SJSA1 (cell line): ENCODE results near the gene SNX4. TPM values are rescaled to one million over a fixed set of nuclear protein-coding genes. Genes with fewer than 3 reads are reported as not detected.
A peak's percentile ranks its signal among the peaks of the same experiment; 100 is the strongest.
"Not testable (repeated sequence)": the region's sequence is repeated elsewhere in the genome, so short reads cannot be mapped to it uniquely, and the experiment has no call there.

Experiments
- DNase-seq, 2 experiments: peaks; one replicate each; pipeline ENCODE4 v3.0.0-alpha.2; 2015 to 2020; ENCODE audit warnings: low spot score in 2 of 2, low read depth in 1 of 2
- H3K27ac ChIP-seq: fragments of 250-450 bp; sonication (Bioruptor Pico); 2 replicates; pipeline ENCODE4 v1.5.1; 2020; ENCODE audit warnings: mild to moderate bottlenecking, moderate library complexity
- H3K27me3 ChIP-seq: fragments of 250-450 bp; sonication (Bioruptor Pico); replicated peaks from 2 replicates; pipeline ENCODE4 v1.5.1; 2020; ENCODE audit warnings: mild to moderate bottlenecking, moderate library complexity
- H3K36me3 ChIP-seq: fragments of 250-450 bp; sonication (Bioruptor Pico); 2 replicates; pipeline ENCODE4 v1.5.1; 2020; ENCODE audit warnings: mild to moderate bottlenecking
- H3K4me1 ChIP-seq: fragments of 250-450 bp; sonication (Bioruptor Pico); replicated peaks from 2 replicates; pipeline ENCODE4 v1.6.1; 2021; ENCODE audit warnings: mild to moderate bottlenecking
- H3K4me3 ChIP-seq: fragments of 250-450 bp; sonication (Bioruptor Pico); 2 replicates; pipeline ENCODE4 v1.5.1; 2020; ENCODE audit warnings: mild to moderate bottlenecking
- H3K9me3 ChIP-seq: fragments of 250-450 bp; sonication (Bioruptor Pico); replicated peaks from 2 replicates; pipeline ENCODE4 v1.5.1; 2020; ENCODE audit warnings: mild to moderate bottlenecking
- total RNA-seq: library from RNA; depleted of rRNA; stranded (reverse); fragments of >200 nt; shearing (Covaris generic); gene quantifications from 2 replicates; pipeline ENCODE4 v1.2.3, GENCODE V29; 2014

Gene SNX4
- total RNA-seq, 1 experiment from 2014 or later, result 78.2 TPM

DNA sequence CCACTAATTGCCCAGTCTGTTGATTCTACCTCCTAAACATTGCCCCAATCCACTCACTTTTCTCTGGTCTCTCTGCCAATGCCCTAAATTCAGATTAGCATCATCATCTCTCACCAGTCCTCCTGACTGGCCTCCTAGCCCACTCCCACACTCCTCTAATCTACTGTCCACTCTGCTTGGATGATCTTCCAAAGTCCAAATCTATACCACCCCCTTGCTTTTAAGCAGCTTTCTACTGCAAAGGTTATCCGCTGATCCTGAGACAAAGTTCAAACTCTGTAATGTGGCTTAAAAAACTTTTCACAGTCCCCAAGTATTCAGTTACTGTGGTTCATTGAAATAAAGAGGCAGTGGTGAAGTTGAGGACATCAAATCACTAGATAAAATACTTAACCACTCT lies 37.6 kb downstream of the SNX4 start:
- H3K4me3 ChIP-seq, result no peak overlapping the region
- peaks cover 41% of the 10 kb centered on the region for H3K36me3 ChIP-seq
- H3K4me1 ChIP-seq, result no peaks in the 10 kb centered on the region
- no peak for DNase-seq
- H3K27me3 ChIP-seq, result no peaks in the 10 kb centered on the region
- no peaks in the 10 kb centered on the region for H3K9me3 ChIP-seq
- H3K27ac ChIP-seq, result no peak overlapping the region

DNA sequence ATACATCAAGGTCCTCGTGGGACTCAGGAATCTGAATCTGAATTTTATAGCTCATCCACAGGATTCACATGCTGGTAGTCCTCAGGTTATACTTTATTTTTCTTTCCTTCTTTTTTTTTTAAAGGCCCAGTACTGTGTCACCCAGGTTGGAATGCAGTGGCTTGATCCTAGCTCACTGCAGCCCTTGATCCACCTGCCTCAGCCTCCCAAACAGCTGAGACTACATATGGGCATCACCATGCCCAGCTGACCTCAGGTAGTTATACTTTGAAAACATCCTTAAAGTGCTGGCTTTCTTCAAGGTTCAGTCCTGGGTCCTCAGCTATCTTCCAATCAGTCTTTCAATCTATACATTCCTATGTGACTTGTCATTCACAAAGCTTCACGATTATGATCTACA lies 38.2 kb downstream of the SNX4 start:
- Histone ChIP-seq H3K27ac (no peak overlapping the region), H3K4me3 (no peak overlapping the region), H3K27me3 (no peaks in the 10 kb centered on the region), H3K9me3 (no peaks in the 10 kb centered on the region), H3K4me1 (no peaks in the 10 kb centered on the region), H3K36me3 (peaks cover 42% of the 10 kb centered on the region)
- DNase-seq, result no peak

DNA sequence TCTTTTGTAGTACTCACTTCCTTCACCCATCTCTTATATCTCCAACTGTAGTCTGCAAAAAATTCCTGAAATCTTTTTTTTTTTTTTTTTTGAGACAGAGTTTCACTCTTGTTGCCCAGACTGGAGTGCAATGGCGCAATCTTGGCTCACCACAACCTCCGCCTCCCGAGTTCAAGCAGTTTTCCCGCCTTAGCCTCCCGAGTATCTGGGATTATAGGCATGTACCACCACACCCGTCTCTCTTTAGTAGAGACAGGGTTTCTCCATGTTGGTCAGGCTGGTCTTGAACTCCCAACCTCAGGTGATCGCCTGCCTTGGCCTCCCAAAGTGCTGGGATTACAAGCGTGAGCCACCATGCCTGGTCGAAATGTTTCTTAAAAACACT lies 38.6 kb downstream of the SNX4 start:
- peaks cover 43% of the 10 kb centered on the region for H3K36me3 ChIP-seq
- DNase-seq, H3K4me1 ChIP-seq, H3K27me3 ChIP-seq, H3K27ac ChIP-seq, H3K4me3 ChIP-seq, H3K9me3 ChIP-seq: not testable (repeated sequence)

DNA sequence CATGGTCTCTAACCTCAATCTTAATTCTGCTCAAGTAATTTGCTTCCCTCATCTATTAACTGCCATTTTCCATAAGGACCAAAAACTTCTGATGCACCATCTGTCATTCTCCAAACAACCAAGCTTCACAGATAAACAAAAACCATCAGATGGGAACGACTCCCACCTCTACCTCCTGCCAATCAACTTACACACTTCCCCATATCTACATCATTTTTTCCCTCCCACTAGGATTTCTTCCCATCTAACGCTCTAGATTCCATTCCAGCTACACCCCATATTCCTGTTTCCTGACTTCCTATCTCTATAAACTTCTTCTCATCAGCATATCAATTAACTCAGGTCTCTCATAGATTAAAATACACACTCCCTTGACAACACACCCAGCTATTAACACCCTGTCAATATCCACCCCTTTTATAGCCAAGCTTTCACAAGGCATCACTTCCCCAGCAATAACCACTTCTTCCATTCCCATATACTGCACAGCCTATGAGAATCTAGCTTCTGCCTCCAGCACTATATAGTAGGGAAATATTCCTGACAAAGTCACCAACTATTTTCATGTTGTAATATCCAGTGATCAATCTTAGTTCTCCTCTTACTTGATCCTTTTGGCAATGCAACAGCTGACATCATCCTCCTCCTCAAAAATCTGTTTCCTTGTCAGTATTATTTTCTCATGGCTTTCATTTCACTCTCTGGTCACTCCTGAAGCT lies 39.2 kb downstream of the SNX4 start:
- Histone ChIP-seq H3K9me3 (no peaks in the 10 kb centered on the region), H3K27me3 (no peaks in the 10 kb centered on the region), H3K4me3 (no peak overlapping the region), H3K4me1 (no peaks in the 10 kb centered on the region), H3K36me3 (peaks cover 39% of the 10 kb centered on the region), H3K27ac (no peak overlapping the region)
- DNase-seq, result no peak

DNA sequence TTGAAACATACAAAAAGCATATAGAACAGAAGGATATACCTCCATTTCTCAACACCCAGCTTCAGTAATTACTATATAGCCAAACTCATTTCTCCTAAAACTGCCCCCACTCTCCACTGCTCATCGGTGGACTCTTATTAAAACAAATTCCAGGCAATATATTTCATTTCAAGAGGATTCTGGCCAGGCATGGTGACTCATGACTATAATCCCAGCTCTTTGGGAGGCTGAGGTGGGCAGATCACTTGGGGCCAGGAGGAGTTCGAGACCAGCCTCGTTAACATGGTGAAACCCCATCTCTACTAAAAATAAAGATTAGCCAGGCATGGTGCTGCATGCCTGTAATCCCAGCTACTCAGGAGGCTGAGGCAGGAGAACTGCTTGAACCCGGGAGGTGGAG lies 40.9 kb downstream of the SNX4 start:
- Histone ChIP-seq H3K9me3 (no peaks in the 10 kb centered on the region), H3K27ac (no peak overlapping the region), H3K4me3 (no peak overlapping the region), H3K4me1 (no peaks in the 10 kb centered on the region), H3K36me3 (peaks cover 53% of the 10 kb centered on the region), H3K27me3 (no peaks in the 10 kb centered on the region)
- no peak for DNase-seq

DNA sequence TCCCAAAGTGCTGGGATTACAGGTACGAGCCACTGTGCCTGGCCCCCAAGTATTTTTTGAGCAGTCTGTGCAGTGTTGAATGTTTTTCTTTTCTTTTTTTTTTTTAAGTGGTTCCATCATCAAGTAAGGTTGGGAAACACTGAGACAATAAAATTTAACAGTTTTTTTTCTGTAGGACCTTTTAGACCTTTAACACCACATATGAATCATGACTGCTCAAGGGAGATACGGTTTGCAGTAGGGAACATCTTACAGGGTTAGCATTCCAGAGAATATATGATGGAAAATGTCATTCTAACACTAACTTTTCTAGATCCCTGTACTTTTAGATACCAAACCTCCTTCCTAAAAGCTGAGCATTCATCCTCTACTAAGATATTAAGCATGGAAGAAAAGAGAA lies 41.7 kb downstream of the SNX4 start:
- H3K9me3 ChIP-seq, result no peaks in the 10 kb centered on the region
- H3K27me3 ChIP-seq, result no peaks in the 10 kb centered on the region
- no peaks in the 10 kb centered on the region for H3K4me1 ChIP-seq
- no peak overlapping the region for H3K4me3 ChIP-seq
- H3K27ac ChIP-seq, result no peak overlapping the region
- peaks cover 55% of the 10 kb centered on the region for H3K36me3 ChIP-seq
- no peak for DNase-seq

DNA sequence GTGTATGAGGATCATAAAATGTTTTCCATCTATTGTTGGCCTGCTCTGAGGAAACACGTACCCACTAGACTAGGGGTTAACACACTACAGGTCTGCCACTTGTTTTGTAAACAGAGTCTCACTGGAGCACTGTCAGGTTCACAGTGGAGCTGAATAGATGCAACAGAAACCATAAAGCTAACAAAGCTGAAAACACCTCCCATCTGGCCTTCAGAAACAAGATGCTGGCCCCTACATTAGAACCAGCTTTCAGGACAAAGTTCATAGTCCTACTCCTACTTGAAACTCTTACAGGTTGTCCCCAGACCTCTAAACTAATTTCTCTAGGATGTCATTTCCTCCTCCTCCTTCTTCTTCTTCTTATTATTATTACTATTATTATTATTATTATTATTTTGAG lies 42.3 kb downstream of the SNX4 start:
- Histone ChIP-seq H3K9me3 (no peaks in the 10 kb centered on the region), H3K27me3 (no peaks in the 10 kb centered on the region), H3K4me1 (no peaks in the 10 kb centered on the region), H3K36me3 (peaks cover 59% of the 10 kb centered on the region), H3K4me3 (no peak overlapping the region), H3K27ac (no peak overlapping the region)
- no peak for DNase-seq

DNA sequence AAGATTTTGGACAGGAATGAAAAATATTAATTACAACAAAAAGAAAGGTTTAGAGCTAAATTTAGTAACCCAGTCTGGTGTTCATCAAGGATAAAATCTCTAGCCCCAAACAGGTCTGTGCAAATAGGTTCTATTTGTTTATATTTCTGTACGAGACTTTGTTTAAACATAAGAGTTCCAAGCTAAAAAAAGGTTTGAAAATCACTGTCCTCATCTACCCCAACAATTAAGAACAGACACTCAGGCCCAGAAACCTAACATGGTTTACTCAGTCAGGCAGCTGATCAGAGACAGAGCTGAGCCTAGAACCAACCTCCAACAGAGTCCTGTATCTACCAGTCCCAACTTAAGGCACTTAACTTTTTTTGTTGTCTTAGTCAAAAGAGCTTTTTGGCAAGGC lies 49.3 kb downstream of the SNX4 start:
- DNase-seq, result no peak

DNA sequence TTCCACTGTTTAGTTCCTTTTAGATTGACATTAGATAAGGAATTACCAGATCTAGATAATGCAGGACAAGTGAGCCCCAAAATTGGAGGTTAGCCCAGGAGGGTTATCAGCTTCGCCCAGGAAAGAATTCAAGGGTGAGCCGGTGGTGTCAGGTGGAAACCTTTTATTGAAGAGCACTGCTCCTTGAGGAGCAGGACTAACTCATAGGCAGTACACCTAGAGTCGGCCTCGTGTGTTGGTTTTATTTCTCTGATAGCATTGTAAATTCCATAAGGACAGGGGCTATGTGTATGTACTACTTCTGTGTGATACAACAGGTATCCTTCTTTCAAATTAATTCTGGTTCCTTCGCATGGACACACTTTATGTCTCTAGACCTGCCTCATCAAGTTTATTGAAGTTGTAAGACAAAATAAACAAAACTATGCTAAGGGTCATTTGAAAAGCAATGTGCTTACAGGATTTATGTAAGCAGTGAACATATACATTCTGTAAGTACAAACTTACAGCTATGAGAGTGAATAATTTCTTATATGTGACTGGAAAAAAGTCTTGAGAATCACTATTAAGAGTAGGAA lies 57.2 kb downstream of the SNX4 start:
- H3K27me3 ChIP-seq, result no peaks in the 10 kb centered on the region
- no peak for DNase-seq
- no peak overlapping the region for H3K27ac ChIP-seq
- H3K36me3 ChIP-seq, result peaks cover 44% of the 10 kb centered on the region
- H3K9me3 ChIP-seq, result no peaks in the 10 kb centered on the region
- no peak overlapping the region for H3K4me3 ChIP-seq
- no peaks in the 10 kb centered on the region for H3K4me1 ChIP-seq

More for the DNA sequence above, 49.3 kb downstream of the SNX4 start:
- H3K27me3 ChIP-seq, result no peaks in the 10 kb centered on the region
- H3K9me3 ChIP-seq, result no peaks in the 10 kb centered on the region
- no peak overlapping the region for H3K27ac ChIP-seq
- H3K4me3 ChIP-seq, result no peak overlapping the region
- peaks cover 66% of the 10 kb centered on the region for H3K36me3 ChIP-seq
- H3K4me1 ChIP-seq, result no peaks in the 10 kb centered on the region

DNA sequence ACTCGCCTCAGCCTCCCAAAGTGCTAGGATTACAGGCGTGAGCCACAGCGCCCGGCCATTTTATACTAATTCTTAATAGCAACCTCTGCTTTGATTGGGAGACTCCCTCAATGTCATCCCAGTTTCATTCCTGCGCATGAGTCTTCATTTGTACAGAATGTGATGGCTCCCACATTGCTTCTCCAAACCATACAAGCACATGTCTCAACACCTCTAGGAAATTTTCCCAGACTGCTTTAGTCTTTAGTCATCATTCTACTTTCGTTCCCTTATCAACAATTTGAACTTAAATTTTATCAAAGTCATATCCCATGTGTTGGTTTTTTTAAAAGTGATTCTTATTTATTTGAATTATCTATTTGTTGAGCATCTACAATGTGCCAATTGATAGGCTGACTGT lies 58.1 kb downstream of the SNX4 start:
- Histone ChIP-seq H3K27ac (no peak overlapping the region), H3K4me3 (no peak overlapping the region), H3K4me1 (no peaks in the 10 kb centered on the region), H3K36me3 (peaks cover 42% of the 10 kb centered on the region), H3K27me3 (no peaks in the 10 kb centered on the region), H3K9me3 (no peaks in the 10 kb centered on the region)
- DNase-seq, result no peak

DNA sequence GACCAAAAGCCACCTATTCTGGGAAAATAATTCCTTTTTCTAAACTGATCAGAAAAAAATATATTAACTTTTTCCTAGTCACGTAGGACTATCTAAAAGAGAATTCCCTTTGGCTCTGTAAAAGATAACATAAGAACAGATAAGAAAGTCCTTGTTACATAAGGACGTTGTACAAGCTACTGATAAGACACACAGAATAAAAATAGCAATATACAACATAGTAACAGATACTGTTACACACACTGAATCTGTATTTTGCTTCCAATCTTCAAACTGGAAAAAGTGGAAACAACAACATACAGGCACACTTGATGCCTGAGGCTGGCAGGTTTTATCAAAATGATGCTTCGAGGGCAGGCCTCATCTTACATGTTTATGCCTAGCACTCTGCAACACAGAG lies 59.8 kb downstream of the SNX4 start:
- H3K27me3 ChIP-seq, result no peaks in the 10 kb centered on the region
- no peak overlapping the region for H3K27ac ChIP-seq
- peaks cover 45% of the 10 kb centered on the region for H3K36me3 ChIP-seq
- no peaks in the 10 kb centered on the region for H3K9me3 ChIP-seq
- H3K4me1 ChIP-seq, result no peaks in the 10 kb centered on the region
- DNase-seq, result no peak
- no peak overlapping the region for H3K4me3 ChIP-seq

DNA sequence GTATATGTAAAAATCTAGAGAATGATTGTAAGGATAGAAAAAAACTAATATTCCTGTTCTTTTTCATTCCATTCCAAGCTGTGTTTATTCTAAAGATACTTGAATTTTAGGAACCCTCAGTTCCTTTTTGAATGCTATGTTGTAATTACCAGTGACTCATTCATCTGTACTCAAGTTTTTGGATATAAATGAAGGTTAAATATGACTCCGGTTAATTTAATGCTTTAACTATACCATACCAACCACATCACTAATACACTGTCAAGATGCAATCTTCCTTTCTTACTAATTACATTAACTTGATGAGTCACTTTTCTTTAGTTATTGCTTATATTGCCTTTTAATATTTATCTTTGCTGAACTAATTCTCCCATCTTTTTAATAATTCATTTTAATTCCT lies 76.1 kb downstream of the SNX4 start:
- Histone ChIP-seq H3K36me3 (peaks cover 8% of the 10 kb centered on the region), H3K27ac (no peak overlapping the region), H3K27me3 (no peaks in the 10 kb centered on the region), H3K4me3 (no peak overlapping the region), H3K4me1 (peaks cover 4% of the 10 kb centered on the region), H3K9me3 (no peaks in the 10 kb centered on the region)
- DNase-seq, result peak in 1 of 2 experiments; percentile 32

DNA sequence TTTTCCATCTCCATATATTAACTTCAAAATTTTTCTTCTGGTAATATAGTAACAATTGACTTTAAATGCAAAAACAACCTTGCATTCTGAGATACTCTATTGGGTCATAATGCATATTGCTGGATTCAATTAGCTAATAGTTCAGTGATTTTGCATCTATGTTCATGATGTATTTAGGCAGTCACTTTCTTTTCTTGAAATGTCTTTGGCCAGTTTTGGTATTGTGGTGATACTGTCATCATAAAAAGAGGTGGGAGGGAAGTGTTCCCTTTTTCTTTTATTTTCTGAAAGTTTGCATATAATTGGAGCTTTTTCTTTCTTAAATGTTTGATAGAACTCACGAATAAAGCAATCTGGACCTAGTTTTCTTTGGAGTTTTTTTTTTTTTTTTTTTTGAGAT lies 77.5 kb downstream of the SNX4 start:
- H3K27ac ChIP-seq, result no peak overlapping the region
- H3K9me3 ChIP-seq, result no peaks in the 10 kb centered on the region
- DNase-seq, result no peak
- peaks cover 4% of the 10 kb centered on the region for H3K4me1 ChIP-seq
- H3K36me3 ChIP-seq, result 0 out of 2 replicates have a peak, but pooled peaks cover 6% of the 10 kb centered on the region
- H3K4me3 ChIP-seq, result no peak overlapping the region
- H3K27me3 ChIP-seq, result no peaks in the 10 kb centered on the region

DNA sequence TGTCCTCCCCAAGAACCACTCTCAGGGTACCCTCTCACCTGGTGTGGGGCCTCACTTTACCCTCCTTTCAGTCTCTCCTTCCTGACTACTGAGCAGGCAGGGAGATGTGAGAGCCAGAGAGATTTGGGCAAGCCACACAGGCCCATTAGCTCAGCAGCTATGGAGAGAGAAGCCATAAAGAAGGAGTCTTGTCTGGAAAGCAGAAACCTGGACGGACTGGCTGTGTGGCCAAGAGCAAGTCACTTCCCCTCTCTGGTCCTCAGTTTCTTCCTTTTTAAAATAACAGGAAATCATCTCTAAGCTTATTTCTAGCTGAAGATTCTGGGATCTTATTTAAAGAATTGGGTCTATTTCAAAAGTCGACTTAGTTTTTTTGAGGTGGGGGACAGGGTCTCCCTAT lies 79.0 kb downstream of the SNX4 start:
- Histone ChIP-seq H3K27me3 (no peaks in the 10 kb centered on the region), H3K9me3 (no peaks in the 10 kb centered on the region), H3K4me3 (no peak overlapping the region), H3K27ac (no peak overlapping the region), H3K36me3 (no peaks in the 10 kb centered on the region), H3K4me1 (peaks cover 4% of the 10 kb centered on the region)
- DNase-seq, result no peak

DNA sequence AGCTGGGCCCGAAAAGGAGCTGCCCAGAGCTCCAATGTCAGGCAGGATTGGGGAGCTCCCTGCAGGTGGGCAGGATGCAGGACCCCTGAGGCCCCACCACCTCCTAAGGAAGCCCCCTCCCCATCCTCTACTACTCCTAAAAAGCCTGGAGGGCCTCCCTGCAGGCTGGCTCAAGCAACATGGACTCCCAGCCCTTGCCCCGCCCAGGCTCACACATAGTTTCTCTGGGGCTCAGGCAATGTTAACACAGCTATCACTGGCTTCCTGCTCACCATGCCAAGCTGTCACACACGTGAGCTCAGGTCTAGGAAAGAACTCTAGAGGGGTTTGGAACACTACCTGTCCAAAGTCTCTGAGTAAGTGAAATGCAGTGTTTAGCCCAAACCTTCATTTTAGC lies 79.4 kb downstream of the SNX4 start:
- Histone ChIP-seq H3K36me3 (no peaks in the 10 kb centered on the region), H3K9me3 (no peaks in the 10 kb centered on the region), H3K27me3 (no peaks in the 10 kb centered on the region), H3K4me3 (no peak overlapping the region), H3K27ac (no peak overlapping the region), H3K4me1 (peaks cover 4% of the 10 kb centered on the region)
- no peak for DNase-seq
